Lung (tissue), 12 donors: ENCODE results near the gene AUTS2. TPM values are rescaled to one million over a fixed set of nuclear protein-coding genes. Genes with fewer than 3 reads are reported as not detected.

Source experiments
- ATAC-seq: fragments of 200-7000 bp; cut with Tn5 transposase; one replicate; pipeline ENCODE4 v1.9.1; 2020; ENCODE audit warnings: moderate number of reproducible peaks; ENCODE audit not compliant: insufficient read depth, low FRiP score
- DNase-seq, 3 donors: peaks; one replicate each; pipeline ENCODE4 v3.0.0-alpha.2; 2013 to 2017
- H3K27ac ChIP-seq, 2 donors: one replicate each; pipeline ENCODE4 v1.5.1; 2013; ENCODE audit warnings: mild to moderate bottlenecking in 2 of 2, moderate library complexity in 2 of 2, control low read depth in 1 of 2, inconsistent platforms in 1 of 2, low read depth in 1 of 2, low read length in 1 of 2
- H3K27me3 ChIP-seq, 3 donors: one replicate each; pipeline ENCODE4 v1.5.1; 2013; ENCODE audit warnings: low read length in 2 of 3; ENCODE audit not compliant: control insufficient read depth in 3 of 3, insufficient read depth in 3 of 3
- H3K36me3 ChIP-seq, 4 donors: one replicate each; pipeline ENCODE4 v1.5.1; 2013; ENCODE audit warnings: low read length in 4 of 4, mild to moderate bottlenecking in 1 of 4, moderate library complexity in 1 of 4; ENCODE audit not compliant: control insufficient read depth in 4 of 4, insufficient read depth in 4 of 4
- H3K4me1 ChIP-seq, 5 donors: one replicate each; pipeline ENCODE4 v1.5.1; 2013; ENCODE audit warnings: low read length in 5 of 5, mild to moderate bottlenecking in 2 of 5, moderate library complexity in 1 of 5; ENCODE audit not compliant: control insufficient read depth in 5 of 5, insufficient read depth in 5 of 5
- H3K4me3 ChIP-seq: one replicate; pipeline ENCODE4 v1.5.1; 2013; ENCODE audit warnings: mild to moderate bottlenecking, control low read depth, moderate library complexity
- H3K9ac ChIP-seq, 2 donors: one replicate each; pipeline ENCODE4 v1.5.1; 2013; ENCODE audit warnings: low read length in 2 of 2, control low read depth in 1 of 2; ENCODE audit not compliant: insufficient read depth in 1 of 2
- H3K9me3 ChIP-seq, 4 donors: one replicate each; pipeline ENCODE4 v1.5.1; 2013; ENCODE audit warnings: low read length in 3 of 4, mild to moderate bottlenecking in 1 of 4, moderate library complexity in 1 of 4; ENCODE audit not compliant: control insufficient read depth in 4 of 4, insufficient read depth in 3 of 4
- WGBS, 2 donors: extraction: QIAGEN DNeasy Blood & Tissue Kit; methylation state at CpG; one replicate each; pipeline ENCODE4 v1.1.7; 2013; 5-methylcytosine and 5-hydroxymethylcytosine counted together
- polyA plus RNA-seq, 2 donors: library from polyadenylated mRNA; stranded (reverse); fragments of 200-250 nt; gene quantifications; one replicate each; pipeline ENCODE4 v1.2.1, GENCODE V29; 2013
- total RNA-seq, 2 donors: library from RNA; depleted of rRNA in 1 of 2; stranded (reverse); fragments of >200 nt in 1 of 2; gene quantifications; one replicate each; pipeline ENCODE4 v1.2.1, GENCODE V29; 2014 to 2021
- TF ChIP-seq, protein P1 (sequence below): IDR thresholded peaks from 2 replicates; pipeline ENCODE4 v1.5.1; 2012; ENCODE audit warnings: mild to moderate bottlenecking; ENCODE audit errors: control extremely low read depth, extremely low read depth
- donor health status: control.
- donor health status: control.
- donor health status: Bipolar disorder and iron deficiency.
- donor health status: healthy.
- donor health status: DM: yes; HTN: yes; CAD: no.

The AUTS2 gene
- total and polyA plus RNA-seq, 4 donors: 11.8 to 115 (median 40.6) TPM

DNA sequence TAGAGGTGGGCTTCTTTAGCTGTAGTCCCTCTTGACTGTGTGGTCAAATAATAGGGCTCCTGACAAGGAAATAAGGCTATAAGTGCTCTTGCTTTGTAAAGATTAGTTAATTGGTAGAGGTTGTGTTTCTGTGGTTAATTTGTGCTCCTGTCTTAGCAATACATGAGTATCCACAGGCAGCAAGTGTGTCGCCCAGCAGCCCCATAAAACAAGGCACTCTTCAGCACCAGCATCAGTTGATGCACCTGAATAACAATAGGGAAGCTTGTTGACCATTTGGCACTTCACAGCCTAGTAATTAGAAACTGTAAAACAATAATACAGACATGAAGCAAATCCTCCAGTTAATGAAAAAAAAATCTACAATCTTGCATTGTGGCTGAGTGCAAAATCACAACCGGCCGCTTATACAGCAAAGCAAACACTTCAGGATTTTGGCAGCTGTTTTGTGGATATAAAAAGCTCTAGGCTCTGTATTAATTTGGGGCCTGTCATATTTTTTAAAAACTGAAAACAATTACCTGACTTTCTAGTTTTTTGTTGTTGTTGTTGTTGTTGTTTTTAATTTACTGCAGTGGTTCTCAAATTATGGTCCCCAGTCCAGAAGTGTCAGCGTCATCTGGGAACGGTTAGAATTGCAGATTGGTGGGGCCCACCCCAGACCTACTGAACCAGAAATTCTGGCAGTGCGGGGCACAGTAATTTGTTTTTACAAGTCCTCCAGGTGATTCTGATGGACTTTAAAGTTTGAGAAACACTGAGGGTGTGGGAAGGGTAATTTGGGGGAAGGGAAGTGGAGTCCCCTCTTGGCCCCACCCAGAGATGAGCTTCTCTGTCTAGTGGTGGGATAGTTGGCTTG is 56.8 kb downstream of the AUTS2 start:
- H3K36me3 ChIP-seq: no peaks in the 10 kb centered on the region
- H3K27me3 ChIP-seq: no peaks in the 10 kb centered on the region
- no peak overlapping the region for H3K9ac ChIP-seq
- DNase-seq (peak in 2 of 3 donors; percentile 52 to 80), ATAC-seq (no peak)
- peaks cover 6 to 57% (median 28%) of the 10 kb centered on the region in 5 donors for H3K4me1 ChIP-seq
- H3K4me3 ChIP-seq: no peak overlapping the region
- WGBS, 2 donors: 64 to 78% methylated on average over 6 of the region's 6 CpGs
- peak overlapping the region in 1 of 2 donors; percentile 63 for H3K27ac ChIP-seq
- H3K9me3 ChIP-seq: no peaks in the 10 kb centered on the region
- TF ChIP-seq, protein P1, sequence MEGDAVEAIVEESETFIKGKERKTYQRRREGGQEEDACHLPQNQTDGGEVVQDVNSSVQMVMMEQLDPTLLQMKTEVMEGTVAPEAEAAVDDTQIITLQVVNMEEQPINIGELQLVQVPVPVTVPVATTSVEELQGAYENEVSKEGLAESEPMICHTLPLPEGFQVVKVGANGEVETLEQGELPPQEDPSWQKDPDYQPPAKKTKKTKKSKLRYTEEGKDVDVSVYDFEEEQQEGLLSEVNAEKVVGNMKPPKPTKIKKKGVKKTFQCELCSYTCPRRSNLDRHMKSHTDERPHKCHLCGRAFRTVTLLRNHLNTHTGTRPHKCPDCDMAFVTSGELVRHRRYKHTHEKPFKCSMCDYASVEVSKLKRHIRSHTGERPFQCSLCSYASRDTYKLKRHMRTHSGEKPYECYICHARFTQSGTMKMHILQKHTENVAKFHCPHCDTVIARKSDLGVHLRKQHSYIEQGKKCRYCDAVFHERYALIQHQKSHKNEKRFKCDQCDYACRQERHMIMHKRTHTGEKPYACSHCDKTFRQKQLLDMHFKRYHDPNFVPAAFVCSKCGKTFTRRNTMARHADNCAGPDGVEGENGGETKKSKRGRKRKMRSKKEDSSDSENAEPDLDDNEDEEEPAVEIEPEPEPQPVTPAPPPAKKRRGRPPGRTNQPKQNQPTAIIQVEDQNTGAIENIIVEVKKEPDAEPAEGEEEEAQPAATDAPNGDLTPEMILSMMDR: no peak

DNA sequence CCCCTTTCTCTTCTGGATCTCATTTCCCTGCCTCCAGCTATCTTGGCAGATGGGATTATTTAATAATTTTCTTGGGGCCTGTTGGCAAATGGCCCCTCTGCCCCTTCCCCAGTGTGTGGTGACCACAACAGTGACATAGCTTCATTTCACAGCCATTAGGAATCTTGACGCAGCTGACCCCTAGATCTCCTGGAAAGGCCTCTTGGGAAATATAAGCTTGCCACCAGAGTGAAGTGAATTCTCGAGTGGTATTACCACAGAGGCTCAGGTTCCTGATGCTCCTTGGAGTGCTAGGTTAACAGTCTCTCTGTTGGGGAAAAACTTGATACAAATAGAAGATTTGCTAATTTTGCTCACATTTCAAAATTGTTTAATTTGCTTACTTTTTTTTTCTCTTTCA is 57.8 kb downstream of the AUTS2 start:
- ATAC-seq (no peak), DNase-seq (no peak)
- Histone ChIP-seq H3K4me1 (peaks cover 6 to 58% (median 28%) of the 10 kb centered on the region in 5 donors), H3K9ac (no peak overlapping the region), H3K27ac (peak overlapping the region in 1 of 2 donors; percentile 63), H3K4me3 (no peak overlapping the region), H3K27me3 (no peaks in the 10 kb centered on the region), H3K9me3 (no peaks in the 10 kb centered on the region), H3K36me3 (no peaks in the 10 kb centered on the region)
- 61 to 71% methylated on average over 2 of the region's 2 CpGs for WGBS, 2 donors
- TF ChIP-seq, protein P1: no peak

DNA sequence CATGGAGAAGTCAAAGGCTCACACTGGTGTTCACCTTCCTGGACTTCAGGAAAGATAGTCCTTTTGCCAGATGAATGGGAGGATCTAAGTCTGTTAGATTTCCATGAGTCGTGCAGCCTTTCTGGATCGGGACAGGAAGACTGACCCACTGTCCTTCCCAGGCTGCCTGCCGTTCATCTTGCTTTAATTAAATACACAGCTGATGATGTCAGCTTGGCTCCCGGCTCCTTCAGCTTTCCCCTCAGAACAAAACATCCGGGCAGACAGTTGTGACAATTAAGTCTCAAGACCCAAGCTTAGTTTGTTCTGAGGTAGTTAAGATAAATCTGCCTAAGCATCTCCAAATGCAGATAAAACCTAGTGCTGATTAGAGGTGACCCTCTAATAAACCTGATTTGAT is 58.6 kb downstream of the AUTS2 start:
- Histone ChIP-seq H3K9me3 (no peaks in the 10 kb centered on the region), H3K9ac (peak overlapping the region in 1 of 2 donors; percentile 40), H3K27me3 (no peaks in the 10 kb centered on the region), H3K36me3 (no peaks in the 10 kb centered on the region), H3K4me1 (peaks cover 6 to 58% (median 28%) of the 10 kb centered on the region in 5 donors), H3K4me3 (no peak overlapping the region), H3K27ac (no peak overlapping the region)
- DNase-seq (peak; percentile 41 to 75 (median 54)), ATAC-seq (no peak)
- 50 to 65% methylated on average over 5 of the region's 5 CpGs for WGBS, 2 donors
- TF ChIP-seq, protein P1: no peak
